CD14-positive monocyte (primary cell): Measurements from ENCODE around the gene FBXW11. TPM values are rescaled to one million over a fixed set of nuclear protein-coding genes. Genes with fewer than 3 reads are reported as not detected.

Experiments used
- DNase-seq, 3 donors: peaks; one replicate each; pipeline ENCODE4 v3.0.0-alpha.2; 2011 to 2022
- H2AFZ ChIP-seq: 2 replicates; pipeline ENCODE4 v1.6.0; 2012; ENCODE audit warnings: mild to moderate bottlenecking, low read depth, low read length, inconsistent platforms; ENCODE audit not compliant: insufficient read depth, poor library complexity, severe bottlenecking
- H3K27ac ChIP-seq, 2 donors: 1 replicate in 1 of 2; 2 replicates in 1 of 2; pipeline ENCODE4 v1.5.1; 2012 to 2013; ENCODE audit warnings: low read length in 2 of 2, control low read depth in 1 of 2, inconsistent platforms in 1 of 2, low read depth in 1 of 2, mild to moderate bottlenecking in 1 of 2
- H3K27me3 ChIP-seq, 2 donors: one replicate each; pipeline versions ENCODE4 v1.6.0 to v1.6.1; 2011 to 2013; ENCODE audit warnings: low read length in 2 of 2; ENCODE audit not compliant: control insufficient read depth in 2 of 2, insufficient read depth in 2 of 2
- H3K36me3 ChIP-seq, 2 donors: replicated peaks in 1 of 2; 1 replicate in 1 of 2; 2 replicates in 1 of 2; pipeline versions ENCODE4 v1.5.1 to v1.6.1; 2012 to 2013; ENCODE audit warnings: low read length in 2 of 2, control low read depth in 1 of 2, inconsistent platforms in 1 of 2, mild to moderate bottlenecking in 1 of 2; ENCODE audit not compliant: insufficient read depth in 2 of 2, control insufficient read depth in 1 of 2
- H3K4me1 ChIP-seq, 2 donors: 1 replicate in 1 of 2; 2 replicates in 1 of 2; pipeline versions ENCODE4 v1.5.1 to v1.6.1; 2012 to 2013; ENCODE audit warnings: low read length in 2 of 2, control low read depth in 1 of 2, inconsistent platforms in 1 of 2, mild to moderate bottlenecking in 1 of 2, moderate library complexity in 1 of 2; ENCODE audit not compliant: insufficient read depth in 2 of 2, control insufficient read depth in 1 of 2
- H3K4me2 ChIP-seq: replicated peaks from 2 replicates; pipeline ENCODE3; 2012; ENCODE audit warnings: low read length, moderate library complexity, mild to moderate bottlenecking; ENCODE audit not compliant: poor library complexity, severe bottlenecking; ENCODE audit errors: extremely low read depth
- H3K4me3 ChIP-seq, 3 experiments: fragments of 200-600 bp in 1 of 3; sonication (generic) in 1 of 3; replicated peaks in 1 of 3; 1 replicate in 2 of 3; 2 replicates in 1 of 3; pipeline ENCODE4 v1.5.1; 2011 to 2013; ENCODE audit warnings: low read length in 3 of 3, mild to moderate bottlenecking in 3 of 3, control low read depth in 2 of 3, low read depth in 2 of 3, inconsistent platforms in 1 of 3, moderate library complexity in 1 of 3
- H3K79me2 ChIP-seq: 2 replicates; pipeline ENCODE4 v1.6.0; 2012; ENCODE audit warnings: mild to moderate bottlenecking, control low read depth, inconsistent platforms, low read length, moderate library complexity; ENCODE audit not compliant: insufficient read depth
- H3K9ac ChIP-seq: 2 replicates; pipeline ENCODE4 v1.6.0; 2017; ENCODE audit warnings: low read length, mild to moderate bottlenecking; ENCODE audit not compliant: insufficient read depth, poor library complexity, severe bottlenecking
- H3K9me3 ChIP-seq, 2 donors: replicated peaks in 1 of 2; 1 replicate in 1 of 2; 2 replicates in 1 of 2; pipeline versions ENCODE4 v1.5.1 to v1.6.1; 2012 to 2013; ENCODE audit warnings: low read length in 2 of 2, control low read depth in 1 of 2; ENCODE audit not compliant: control insufficient read depth in 1 of 2, insufficient read depth in 1 of 2
- H4K20me1 ChIP-seq: 2 replicates; pipeline ENCODE4 v1.6.0; 2012; ENCODE audit warnings: mild to moderate bottlenecking, low read length, control low read depth, moderate library complexity; ENCODE audit not compliant: insufficient read depth
- H3K27ac Mint-ChIP-seq, 7 donors: one replicate each; pipeline ENCODE4 v1.8.0; 2020; ENCODE audit warnings: mild to moderate bottlenecking in 7 of 7, mixed read lengths in 7 of 7, moderate library complexity in 6 of 7, inconsistent platforms in 2 of 7
- H3K27me3 Mint-ChIP-seq, 3 donors: one replicate each; pipeline ENCODE4 v1.8.0; 2021 to 2022; ENCODE audit warnings: low read depth in 3 of 3, mild to moderate bottlenecking in 3 of 3, mixed read lengths in 3 of 3, moderate library complexity in 3 of 3, inconsistent platforms in 1 of 3
- H3K36me3 Mint-ChIP-seq, 2 donors: one replicate each; pipeline ENCODE4 v1.8.0; 2020; ENCODE audit warnings: mixed read lengths in 2 of 2, inconsistent platforms in 1 of 2, mild to moderate bottlenecking in 1 of 2
- H3K4me1 Mint-ChIP-seq: one replicate; pipeline ENCODE4 v1.8.0; 2020; ENCODE audit warnings: mild to moderate bottlenecking, mixed read lengths
- H3K4me3 Mint-ChIP-seq, 2 donors: one replicate each; pipeline ENCODE4 v1.8.0; 2020; ENCODE audit warnings: mild to moderate bottlenecking in 2 of 2, mixed read lengths in 2 of 2, moderate library complexity in 1 of 2
- H3K9me3 Mint-ChIP-seq, 7 donors: one replicate each; pipeline ENCODE4 v1.8.0; 2020 to 2022; ENCODE audit warnings: mixed read lengths in 7 of 7, mild to moderate bottlenecking in 6 of 7, moderate library complexity in 6 of 7, inconsistent platforms in 2 of 7
- WGBS: methylation state at CpG from one replicate; pipeline ENCODE4 v1.1.5; 2013; ENCODE audit warnings: missing lambda C conversion rate; ENCODE audit not compliant: insufficient coverage; 5-methylcytosine and 5-hydroxymethylcytosine counted together
- intact Hi-C, 2 donors: fragments of 100-400 bp; cut with micrococcal nuclease; formaldehyde crosslinking; loops; one replicate each; pipeline versions ENCODE4 v1.15.0 to v1.15.1; 2023
- polyA plus RNA-seq, 3 donors: library from polyadenylated mRNA; depleted of rRNA in 1 of 3; unstranded in 2 of 3; stranded (reverse) in 1 of 3; fragments of 300-500 nt in 2 of 3; fragments of >200 nt in 1 of 3; fragmentation: Illumina TruSeq in 2 of 3; gene quantifications; 1 replicate in 2 of 3; 2 replicates in 1 of 3; pipeline ENCODE4 v1.2.3, GENCODE V29; 2012 to 2021
- TF ChIP-seq, protein P1 (sequence below): fragments of 200-600 bp; IDR thresholded peaks from one replicate; pipeline ENCODE4 v1.8.0; 2022; ENCODE audit warnings: antibody characterized with exemption, mild to moderate bottlenecking

Gene FBXW11
- polyA plus RNA-seq, 3 donors, result 15.0 to 24.5 (median 18.2) TPM

GRCh38 chr5:171840711-171841522, 165.5 kb downstream of the FBXW11 start:
- Mint-ChIP-seq H3K27me3 (peaks cover 0 to 4% (median 3%) of the 10 kb centered on the region in 3 donors), H3K4me1 (peaks cover 49% of the 10 kb centered on the region), H3K4me3 (peak overlapping the region; percentile 62 to 78), H3K9me3 (peaks cover 0 to 12% (median 5%) of the 10 kb centered on the region in 7 donors), H3K27ac (peak overlapping the region; percentile 83 to 93 (median 84)), H3K36me3 (peaks cover 0 to 1% of the 10 kb centered on the region in 2 donors)
- Histone ChIP-seq H4K20me1 (no peaks in the 10 kb centered on the region), H3K9me3 (peaks cover 0 to 5% of the 10 kb centered on the region in 2 donors), H3K9ac (no peak overlapping the region), H3K79me2 (no peaks in the 10 kb centered on the region), H3K36me3 (no peaks in the 10 kb centered on the region), H3K4me2 (peak overlapping the region; percentile 54), H3K4me3 (peak overlapping the region in 1 of 3 experiments; percentile 49), H3K27me3 (no peaks in the 10 kb centered on the region), H2AFZ (peak overlapping the region; percentile 68), H3K27ac (peak overlapping the region; percentile 49 to 72), H3K4me1 (peaks cover 40 to 49% of the 10 kb centered on the region in 2 donors)
- WGBS, result 4% methylated on average over 6 of the region's 16 CpGs
- TF ChIP-seq, protein P1, sequence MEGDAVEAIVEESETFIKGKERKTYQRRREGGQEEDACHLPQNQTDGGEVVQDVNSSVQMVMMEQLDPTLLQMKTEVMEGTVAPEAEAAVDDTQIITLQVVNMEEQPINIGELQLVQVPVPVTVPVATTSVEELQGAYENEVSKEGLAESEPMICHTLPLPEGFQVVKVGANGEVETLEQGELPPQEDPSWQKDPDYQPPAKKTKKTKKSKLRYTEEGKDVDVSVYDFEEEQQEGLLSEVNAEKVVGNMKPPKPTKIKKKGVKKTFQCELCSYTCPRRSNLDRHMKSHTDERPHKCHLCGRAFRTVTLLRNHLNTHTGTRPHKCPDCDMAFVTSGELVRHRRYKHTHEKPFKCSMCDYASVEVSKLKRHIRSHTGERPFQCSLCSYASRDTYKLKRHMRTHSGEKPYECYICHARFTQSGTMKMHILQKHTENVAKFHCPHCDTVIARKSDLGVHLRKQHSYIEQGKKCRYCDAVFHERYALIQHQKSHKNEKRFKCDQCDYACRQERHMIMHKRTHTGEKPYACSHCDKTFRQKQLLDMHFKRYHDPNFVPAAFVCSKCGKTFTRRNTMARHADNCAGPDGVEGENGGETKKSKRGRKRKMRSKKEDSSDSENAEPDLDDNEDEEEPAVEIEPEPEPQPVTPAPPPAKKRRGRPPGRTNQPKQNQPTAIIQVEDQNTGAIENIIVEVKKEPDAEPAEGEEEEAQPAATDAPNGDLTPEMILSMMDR, result no peak
- peak; percentile 39 to 62 (median 50) for DNase-seq
- intact Hi-C loops, result no loop called here

DNA sequence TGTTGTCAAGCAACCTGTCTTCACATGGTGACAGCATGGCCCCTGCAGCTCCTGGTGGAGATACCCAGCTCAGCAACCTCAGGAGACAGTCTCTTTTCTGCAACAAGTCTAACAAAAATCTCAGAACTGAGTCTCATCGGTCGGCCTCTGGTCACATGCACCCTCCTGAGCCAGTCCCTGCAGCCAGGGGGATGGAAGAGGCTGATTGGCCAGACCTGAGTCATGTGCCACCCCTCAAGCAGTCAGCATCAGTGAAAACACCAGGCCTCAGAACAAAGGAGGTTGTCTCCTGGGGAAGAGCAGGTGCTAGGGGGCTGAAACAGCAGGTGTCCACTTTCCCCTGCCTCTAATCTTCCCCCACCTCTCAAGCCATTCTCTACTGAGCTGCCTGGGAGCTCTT, 166.4 kb downstream of the FBXW11 start:
- no CpG with 5 or more reads among the region's 2 CpGs for WGBS
- Histone ChIP-seq H3K36me3 (no peaks in the 10 kb centered on the region), H3K27me3 (no peaks in the 10 kb centered on the region), H3K27ac (peak overlapping the region; percentile 49 to 72), H3K9me3 (peaks cover 0 to 5% of the 10 kb centered on the region in 2 donors), H3K9ac (no peak overlapping the region), H2AFZ (peak overlapping the region; percentile 68), H3K79me2 (no peaks in the 10 kb centered on the region), H4K20me1 (no peaks in the 10 kb centered on the region), H3K4me3 (peak overlapping the region in 1 of 3 experiments; percentile 49), H3K4me2 (peak overlapping the region; percentile 54), H3K4me1 (peaks cover 35 to 43% of the 10 kb centered on the region in 2 donors)
- Mint-ChIP-seq H3K36me3 (peaks cover 0 to 1% of the 10 kb centered on the region in 2 donors), H3K9me3 (peaks cover 0 to 12% (median 5%) of the 10 kb centered on the region in 7 donors), H3K4me3 (peak overlapping the region in 1 of 2 donors; percentile 78), H3K4me1 (peaks cover 43% of the 10 kb centered on the region), H3K27me3 (peaks cover 0 to 4% (median 3%) of the 10 kb centered on the region in 3 donors), H3K27ac (peak overlapping the region in 4 of 7 donors; percentile 18 to 83 (median 43))
- TF ChIP-seq, protein P1, result no peak
- peak in 1 of 3 donors; percentile 15 for DNase-seq
- intact Hi-C loops, result no loop called here
